ENCODE measurements around the gene AATK.

GRCh38 chr17:81137248-81137647, 28.8 kb downstream of the AATK start:
- TF ChIP-seq, protein P1, sequence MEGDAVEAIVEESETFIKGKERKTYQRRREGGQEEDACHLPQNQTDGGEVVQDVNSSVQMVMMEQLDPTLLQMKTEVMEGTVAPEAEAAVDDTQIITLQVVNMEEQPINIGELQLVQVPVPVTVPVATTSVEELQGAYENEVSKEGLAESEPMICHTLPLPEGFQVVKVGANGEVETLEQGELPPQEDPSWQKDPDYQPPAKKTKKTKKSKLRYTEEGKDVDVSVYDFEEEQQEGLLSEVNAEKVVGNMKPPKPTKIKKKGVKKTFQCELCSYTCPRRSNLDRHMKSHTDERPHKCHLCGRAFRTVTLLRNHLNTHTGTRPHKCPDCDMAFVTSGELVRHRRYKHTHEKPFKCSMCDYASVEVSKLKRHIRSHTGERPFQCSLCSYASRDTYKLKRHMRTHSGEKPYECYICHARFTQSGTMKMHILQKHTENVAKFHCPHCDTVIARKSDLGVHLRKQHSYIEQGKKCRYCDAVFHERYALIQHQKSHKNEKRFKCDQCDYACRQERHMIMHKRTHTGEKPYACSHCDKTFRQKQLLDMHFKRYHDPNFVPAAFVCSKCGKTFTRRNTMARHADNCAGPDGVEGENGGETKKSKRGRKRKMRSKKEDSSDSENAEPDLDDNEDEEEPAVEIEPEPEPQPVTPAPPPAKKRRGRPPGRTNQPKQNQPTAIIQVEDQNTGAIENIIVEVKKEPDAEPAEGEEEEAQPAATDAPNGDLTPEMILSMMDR (optimal IDR thresholded peaks at IDR 0.05 in 1 of 3, IDR thresholded peaks at IDR 0.05 in 1 of 3, conservative IDR thresholded peaks at IDR 0.05 in 1 of 3; ENCODE audit: extremely low read depth in 1 of 3, insufficient read depth in 2 of 3, low read length in 3 of 3): no peak
- no peak for TF ChIP-seq EZH2 (IDR thresholded peaks at IDR 0.05; ENCODE audit: low read length)

Data from keratinocyte (primary cell).